ENCODE measurements around the gene FTO.

FTO gene

DNA sequence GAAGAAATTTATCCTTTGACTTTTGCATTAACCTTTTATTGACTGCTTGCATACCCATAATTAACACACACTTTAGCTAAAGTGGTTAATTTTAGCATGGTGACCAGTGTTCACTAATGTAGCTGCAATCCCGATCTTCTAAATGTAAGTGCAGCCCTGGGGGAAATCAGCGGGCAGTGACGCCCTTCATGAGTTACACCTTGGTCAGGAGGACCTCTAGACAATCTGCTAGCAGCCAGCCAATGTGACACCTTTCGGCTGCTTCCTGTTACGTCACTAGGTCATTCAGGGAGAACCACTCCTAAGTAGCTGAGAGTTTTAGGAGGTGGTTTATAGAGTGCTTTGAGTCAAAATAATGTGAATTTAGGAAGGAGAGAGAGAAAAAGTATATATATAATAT is 402.1 kb downstream of the FTO start:
- TF ChIP-seq, protein P1, sequence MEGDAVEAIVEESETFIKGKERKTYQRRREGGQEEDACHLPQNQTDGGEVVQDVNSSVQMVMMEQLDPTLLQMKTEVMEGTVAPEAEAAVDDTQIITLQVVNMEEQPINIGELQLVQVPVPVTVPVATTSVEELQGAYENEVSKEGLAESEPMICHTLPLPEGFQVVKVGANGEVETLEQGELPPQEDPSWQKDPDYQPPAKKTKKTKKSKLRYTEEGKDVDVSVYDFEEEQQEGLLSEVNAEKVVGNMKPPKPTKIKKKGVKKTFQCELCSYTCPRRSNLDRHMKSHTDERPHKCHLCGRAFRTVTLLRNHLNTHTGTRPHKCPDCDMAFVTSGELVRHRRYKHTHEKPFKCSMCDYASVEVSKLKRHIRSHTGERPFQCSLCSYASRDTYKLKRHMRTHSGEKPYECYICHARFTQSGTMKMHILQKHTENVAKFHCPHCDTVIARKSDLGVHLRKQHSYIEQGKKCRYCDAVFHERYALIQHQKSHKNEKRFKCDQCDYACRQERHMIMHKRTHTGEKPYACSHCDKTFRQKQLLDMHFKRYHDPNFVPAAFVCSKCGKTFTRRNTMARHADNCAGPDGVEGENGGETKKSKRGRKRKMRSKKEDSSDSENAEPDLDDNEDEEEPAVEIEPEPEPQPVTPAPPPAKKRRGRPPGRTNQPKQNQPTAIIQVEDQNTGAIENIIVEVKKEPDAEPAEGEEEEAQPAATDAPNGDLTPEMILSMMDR (conservative IDR thresholded peaks at IDR 0.05): no peak
- no peak overlapping the region for H3K27ac ChIP-seq

DNA sequence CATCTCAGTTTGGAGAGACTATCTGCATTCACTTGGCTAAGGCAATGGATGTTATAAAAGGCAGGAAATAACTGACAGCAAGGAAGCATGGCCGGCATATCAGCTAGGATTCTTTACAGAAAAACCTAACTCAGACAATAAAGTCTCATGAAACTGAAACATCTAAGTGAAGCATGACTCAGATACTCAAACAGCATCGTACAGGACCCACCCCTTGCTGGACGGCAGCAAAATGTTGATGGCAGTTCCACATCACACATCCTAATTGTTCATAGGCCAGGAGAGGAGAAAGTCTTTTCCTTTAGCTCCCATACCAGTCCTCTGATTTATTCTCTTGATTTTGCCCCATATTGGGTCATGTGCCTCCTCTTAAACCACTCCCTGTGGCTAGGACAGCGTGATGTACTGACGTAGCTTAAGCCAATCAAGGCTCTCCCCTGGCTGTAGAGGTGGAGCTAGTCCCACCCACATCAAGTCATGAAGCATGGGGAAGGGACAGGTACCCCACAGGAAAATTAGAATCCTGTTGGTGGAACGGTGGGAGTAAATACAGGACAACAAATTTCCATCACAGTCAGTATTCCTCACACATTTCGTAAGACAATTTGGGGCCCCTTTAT is 403.7 kb downstream of the FTO start:
- no peak overlapping the region for H3K27ac ChIP-seq
- no peak for TF ChIP-seq ZFX (IDR thresholded peaks at IDR 0.05)
- TF ChIP-seq, protein P1 (conservative IDR thresholded peaks at IDR 0.05): no peak

DNA sequence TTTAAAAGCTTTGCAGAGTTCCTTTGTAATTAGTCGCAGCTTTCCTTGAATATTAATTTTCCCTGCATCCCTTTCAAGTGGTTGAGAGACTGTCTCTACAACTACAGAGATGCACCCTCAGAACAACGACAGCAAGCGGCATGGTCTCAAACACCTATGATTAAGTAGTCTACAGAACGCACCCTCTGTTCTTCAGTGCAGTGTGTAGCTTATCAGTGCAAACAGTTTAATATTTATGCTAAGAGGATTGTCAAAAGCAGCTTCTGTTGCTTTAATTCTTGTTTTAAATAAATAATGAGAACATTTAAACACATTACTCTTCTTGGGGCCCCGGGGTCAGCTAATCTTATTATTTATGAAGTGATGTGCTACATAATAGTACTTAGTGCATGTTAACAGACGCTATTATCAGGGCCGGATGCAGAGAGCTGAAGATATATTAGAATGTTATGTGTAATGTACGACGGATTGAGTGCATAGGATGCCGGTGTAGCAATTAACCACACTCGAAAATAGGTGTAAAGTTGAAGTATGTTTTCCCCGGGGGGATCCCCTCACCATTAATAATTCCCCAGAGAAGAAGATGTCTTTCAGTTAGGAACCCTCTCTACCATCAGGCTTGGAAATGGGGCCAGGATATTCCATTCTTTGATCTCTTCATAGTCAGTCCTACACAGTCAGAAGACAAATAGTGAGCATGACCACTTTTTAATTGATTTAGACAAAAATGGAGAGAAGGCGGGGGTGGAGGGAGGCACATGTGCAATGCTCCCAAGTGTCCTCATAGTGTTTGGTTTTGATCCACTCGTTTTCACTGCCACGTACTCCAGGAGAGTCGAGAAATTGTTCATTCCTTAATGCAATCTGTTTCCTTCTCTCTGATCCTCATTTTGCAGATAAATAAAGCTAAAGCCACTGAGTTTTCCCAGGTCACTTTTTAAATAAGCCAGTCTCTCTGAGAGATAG is 406.3 kb downstream of the FTO start:
- no peak overlapping the region for H3K27ac ChIP-seq
- TF ChIP-seq, protein P1 (conservative IDR thresholded peaks at IDR 0.05): no peak
- no peak for TF ChIP-seq ZFX (IDR thresholded peaks at IDR 0.05)

DNA sequence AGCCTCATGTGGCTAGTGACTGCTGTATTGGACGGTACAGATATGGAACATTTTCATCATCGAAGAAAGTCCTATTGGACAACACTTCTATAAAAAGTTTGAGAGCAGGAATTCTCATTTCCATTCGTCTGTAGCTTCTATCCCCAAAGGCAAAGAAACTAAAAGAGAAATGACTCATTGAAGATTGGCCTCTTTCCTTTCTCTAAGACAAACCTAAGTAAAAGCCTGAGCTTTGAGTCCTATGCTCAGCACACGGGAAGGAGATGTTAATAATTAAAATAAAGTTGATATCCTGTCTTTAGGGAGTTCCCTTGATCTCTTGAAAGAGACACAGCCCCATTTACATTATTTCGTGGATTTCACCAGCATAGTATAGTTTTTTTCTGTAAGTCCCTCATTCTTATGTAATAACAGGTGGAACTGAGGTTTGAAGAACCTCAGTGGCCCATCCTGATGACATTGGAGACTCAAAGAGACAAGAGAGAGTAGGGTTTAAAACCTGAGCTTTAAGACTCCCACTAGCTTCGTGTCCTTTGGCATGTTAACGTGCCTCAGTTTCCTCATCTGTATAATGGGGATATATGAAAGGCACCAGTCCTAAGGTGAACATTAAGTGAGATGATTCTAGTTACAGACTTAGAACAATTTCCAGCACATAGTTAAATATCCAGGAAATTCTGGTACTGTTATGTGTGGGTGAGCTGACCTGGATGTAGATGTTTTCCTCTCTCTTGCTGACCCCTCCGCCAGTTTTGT is 408.7 kb downstream of the FTO start:
- no peak overlapping the region for H3K27ac ChIP-seq
- TF ChIP-seq ZFX (IDR thresholded peaks at IDR 0.05): no peak
- TF ChIP-seq, protein P1 (conservative IDR thresholded peaks at IDR 0.05): no peak

DNA sequence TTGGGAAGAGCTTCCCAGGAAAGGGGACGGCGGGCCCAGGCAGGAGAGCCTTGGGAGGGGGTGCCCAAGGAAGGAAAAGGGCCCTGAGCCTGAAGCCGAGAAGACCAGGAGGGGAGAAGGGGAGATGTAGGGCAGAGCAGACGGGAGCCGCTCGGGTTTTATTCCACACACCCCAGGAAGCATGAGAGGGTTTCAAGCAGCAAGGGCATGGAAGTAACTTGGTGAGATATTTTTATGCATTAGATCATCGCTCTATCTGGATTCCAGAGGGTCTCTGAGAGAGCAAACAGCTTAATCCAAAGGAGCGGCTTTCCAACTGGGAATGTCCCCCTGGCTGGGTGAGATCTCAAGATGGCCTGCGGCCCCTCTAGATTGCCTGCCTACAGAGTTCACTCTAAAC is 411.6 kb downstream of the FTO start:
- H3K27ac ChIP-seq: no peak overlapping the region
- TF ChIP-seq, protein P1 (conservative IDR thresholded peaks at IDR 0.05): no peak
- no peak for TF ChIP-seq ZFX (IDR thresholded peaks at IDR 0.05)

DNA sequence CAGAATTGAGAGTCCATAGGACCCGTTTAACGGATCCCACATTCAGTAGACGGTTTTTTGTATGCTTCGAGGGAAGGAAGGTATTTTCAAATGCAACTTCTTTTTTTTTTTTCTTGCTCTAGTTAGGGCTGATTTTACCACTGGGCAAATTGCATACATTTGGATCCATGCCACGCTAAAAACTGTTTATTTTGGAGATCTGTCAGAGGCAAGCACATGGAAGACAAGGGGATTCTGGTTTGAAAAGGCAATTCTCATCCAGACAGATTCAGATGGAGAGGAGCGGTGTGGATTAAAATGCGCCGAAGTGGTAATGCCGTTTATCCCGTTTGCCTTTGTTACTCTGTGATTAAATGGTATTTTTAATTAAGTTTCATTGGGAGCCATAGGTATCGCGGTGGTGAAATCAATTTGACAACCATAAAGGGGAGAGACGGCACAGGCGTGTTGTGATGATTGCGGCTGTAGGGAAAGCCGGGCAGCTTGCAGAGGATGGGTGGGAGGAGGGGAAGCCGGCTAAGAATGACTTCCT is 412.2 kb downstream of the FTO start:
- no peak overlapping the region for H3K27ac ChIP-seq
- TF ChIP-seq, protein P1 (conservative IDR thresholded peaks at IDR 0.05): no peak
- no peak for TF ChIP-seq ZFX (IDR thresholded peaks at IDR 0.05)
